NK-92 (cell line): ENCODE measurements around the gene NBEAL2.

Experiments used
- DNase-seq: peaks from one replicate; lab custom pipeline; 2025; ENCODE audit not compliant: unreplicated experiment; lab: John Stamatoyannopoulos, UW

NBEAL2 gene

DNA sequence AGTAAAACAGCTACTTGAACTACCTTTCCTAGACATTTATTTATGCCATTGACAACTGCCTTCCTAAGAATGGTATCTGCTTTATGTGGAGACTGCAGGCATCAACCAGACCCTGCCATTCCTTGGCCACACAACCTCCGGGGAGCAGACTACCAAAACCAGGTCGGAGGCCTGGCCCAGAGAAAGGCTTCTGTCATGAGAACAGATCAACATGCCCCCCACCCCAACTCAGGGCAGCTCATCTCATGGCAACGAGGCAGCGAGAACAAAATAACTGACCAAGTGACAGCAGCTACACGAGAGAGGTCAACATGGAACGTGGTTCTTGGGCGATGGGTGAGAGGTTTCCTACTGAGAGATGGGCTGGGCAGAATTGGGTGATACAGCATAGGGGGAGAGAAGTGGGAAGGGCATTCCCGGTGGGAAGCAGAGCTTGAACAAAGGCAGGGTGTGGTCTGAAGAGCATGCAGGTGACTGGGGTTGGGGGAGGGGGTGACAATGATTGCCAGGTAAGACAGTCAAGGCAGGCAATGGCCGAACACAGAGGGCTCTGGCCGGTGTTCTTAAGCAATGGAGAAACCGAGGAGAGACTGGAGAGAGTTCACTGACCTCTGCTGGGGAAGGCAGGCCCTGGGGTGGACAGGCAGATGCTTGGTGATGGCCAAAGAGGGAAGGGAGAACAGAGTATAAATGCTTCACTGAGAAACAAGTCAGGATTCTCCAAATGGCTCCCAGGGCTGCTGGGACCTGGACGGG, 36.8 kb upstream of the NBEAL2 start:
- no peak for DNase-seq

DNA sequence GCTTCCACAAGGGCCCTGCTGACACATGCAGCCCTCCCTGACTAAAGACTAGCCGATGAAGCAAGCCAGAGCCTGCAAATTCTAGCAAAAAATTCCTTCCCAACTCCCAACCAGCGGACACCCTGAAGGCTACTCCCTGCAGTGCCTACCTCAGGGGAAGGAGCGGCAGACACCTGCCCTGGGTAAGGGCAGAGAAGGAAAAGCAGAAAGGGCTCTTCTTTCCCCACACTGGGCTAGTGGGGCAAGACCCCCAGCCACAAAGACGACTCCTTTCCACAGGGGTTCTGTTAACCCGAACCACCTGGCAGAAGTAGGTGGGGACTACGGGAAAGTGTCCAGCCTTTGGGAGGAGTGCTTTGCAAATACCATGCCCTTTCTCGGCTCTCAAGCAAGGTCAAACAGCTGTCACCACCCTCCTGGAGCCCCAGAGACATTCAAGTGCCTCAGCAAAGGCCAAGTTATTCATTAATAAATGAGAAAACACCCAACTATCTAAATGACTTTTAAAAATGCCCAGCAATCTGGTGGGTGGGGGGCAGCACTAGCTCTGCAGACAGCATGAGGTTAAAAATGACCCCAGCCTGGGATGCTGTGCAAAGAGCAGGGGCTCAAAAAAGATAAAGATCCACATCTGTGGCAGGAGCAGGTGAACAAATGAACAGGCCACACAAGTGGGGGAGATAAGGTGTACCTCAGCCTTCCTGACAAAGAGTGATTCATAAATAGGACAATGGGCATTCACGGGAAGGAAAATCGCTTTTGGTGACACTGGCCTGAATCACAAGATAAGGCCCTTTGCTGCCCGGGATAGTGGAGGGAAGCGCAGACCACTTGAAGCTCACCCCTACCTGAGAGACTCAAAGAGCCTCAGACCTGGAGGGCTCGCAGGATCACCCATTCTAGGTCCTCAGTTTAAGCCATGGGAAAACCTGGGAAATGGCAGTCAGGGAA, 36.0 kb upstream of the NBEAL2 start:
- no peak for DNase-seq

DNA sequence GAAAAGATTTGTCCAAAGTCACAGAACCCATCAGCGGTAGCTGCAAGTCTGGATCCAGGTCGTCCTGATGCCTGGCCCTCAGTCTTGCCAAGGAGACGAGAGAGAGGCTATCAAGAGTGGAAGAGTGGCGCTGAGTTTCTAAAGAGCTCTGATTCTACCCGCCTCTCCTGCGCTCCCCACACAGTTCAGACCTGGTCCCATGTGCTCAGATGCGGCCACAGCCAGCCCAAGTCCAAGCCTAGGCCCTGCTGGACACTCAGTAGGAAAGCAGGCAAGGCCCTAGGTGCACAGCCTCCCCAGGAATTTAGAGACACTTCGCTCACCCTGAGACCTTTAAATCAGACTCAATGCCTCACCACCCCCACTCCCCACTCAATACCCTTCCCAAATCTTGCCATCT, 35.3 kb upstream of the NBEAL2 start:
- no peak for DNase-seq

DNA sequence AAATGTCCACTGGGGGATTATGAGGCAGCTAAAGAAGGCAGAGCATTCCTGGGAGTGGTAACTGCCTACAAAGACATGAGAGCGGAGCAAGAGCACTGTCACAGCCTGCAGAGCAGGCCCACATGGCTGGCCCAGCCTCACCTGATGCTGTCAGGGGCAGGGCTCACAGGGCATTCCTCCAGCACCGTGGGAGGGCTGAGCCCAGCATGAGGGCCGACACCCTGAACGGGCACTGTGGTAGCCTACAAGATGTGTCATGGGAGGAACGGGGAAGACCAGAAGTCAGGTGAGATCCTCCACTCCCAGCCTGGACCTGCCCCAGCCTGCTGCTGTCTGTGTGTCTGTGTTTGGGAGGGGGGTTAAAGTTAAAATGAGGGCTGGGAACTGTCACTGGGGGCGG, 33.0 kb upstream of the NBEAL2 start:
- no peak for DNase-seq

DNA sequence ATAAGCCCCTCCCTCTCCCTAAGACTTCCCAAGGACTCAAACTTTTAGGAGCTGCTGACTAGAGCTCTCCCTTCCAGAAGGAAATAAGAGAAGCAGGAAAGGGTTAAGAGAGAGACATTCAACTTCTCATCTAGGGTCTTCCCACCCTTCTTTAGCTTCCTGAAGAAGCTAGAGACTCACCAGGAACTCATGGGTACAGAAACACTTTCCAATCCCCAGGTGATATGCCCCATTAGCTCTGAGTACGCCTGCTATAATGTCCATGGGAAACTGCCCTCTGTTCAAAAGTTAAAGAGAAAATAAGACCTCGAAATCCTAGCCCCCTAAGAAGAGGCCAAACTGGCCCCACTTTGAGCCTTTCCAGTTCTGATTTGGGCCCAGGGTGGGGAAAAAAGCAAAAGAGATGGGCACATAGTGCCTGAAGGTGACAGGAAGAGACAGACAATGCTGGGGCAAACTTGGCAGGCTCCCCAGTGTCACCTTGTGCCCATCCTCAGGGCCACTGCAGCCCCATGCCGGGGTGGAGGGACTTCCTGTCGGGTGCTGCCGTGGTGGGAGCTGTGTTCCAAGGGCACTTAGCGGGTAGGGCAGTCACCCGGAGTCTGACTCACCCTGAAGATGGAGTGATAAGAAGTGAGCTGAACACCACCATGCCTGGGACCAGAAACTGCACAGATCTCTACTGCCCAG, 32.5 kb upstream of the NBEAL2 start:
- no peak for DNase-seq

DNA sequence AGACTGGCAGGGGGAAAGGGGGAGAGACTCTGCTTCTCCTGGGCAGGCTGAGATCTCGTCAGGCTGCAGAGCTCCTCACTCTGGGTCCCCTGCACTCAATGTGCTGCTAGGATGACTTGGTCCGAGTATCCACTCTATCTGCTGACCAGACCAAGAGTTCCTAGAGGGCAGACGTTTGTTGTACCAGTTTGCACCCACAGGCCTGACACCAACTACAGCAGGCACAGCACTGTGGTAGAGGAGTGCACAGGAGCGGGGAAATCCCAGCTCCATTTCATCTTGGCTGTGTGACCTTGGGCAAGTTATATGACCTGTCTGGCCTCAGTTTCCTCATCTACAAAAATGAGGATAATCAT, 31.9 kb upstream of the NBEAL2 start:
- DNase-seq: no peak

DNA sequence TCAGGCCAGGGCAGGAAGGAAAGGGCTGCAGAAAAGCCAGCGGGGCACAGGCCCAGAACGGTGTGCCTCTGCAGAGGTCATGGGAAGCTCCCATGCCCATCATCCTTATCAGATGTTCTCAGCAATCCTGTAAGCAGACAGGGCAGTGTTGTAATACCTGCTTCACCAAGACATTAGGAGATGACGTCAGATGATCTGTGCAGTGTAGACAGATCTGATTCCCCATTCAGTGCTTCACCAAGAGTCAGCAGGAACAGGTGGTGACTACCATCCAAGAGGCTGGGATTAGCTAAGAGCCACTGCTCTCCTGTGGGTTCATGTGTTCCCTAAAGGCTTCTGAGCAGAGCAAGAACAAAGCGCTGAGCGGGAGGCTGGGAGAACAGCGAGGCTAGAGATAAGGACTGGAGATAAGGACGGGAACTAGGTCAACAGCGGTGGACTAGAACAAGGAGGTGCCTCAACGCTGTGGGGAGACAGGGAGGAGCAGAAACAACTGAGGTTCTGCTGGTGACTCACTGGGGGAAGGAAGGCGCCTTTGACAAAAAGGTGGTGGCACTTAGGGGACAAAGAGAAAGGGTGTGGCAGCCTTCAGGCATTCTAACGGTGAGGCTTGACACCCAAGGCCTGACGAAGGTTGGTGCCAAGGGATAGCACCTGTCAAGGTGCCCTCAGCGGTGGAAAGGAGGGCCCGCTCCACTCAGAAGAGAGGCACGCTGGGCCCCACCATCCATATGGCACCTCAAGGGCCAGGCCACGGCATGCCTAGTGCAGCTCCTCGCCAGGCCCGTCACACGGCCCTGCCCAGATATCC, 31.3 kb upstream of the NBEAL2 start:
- no peak for DNase-seq

DNA sequence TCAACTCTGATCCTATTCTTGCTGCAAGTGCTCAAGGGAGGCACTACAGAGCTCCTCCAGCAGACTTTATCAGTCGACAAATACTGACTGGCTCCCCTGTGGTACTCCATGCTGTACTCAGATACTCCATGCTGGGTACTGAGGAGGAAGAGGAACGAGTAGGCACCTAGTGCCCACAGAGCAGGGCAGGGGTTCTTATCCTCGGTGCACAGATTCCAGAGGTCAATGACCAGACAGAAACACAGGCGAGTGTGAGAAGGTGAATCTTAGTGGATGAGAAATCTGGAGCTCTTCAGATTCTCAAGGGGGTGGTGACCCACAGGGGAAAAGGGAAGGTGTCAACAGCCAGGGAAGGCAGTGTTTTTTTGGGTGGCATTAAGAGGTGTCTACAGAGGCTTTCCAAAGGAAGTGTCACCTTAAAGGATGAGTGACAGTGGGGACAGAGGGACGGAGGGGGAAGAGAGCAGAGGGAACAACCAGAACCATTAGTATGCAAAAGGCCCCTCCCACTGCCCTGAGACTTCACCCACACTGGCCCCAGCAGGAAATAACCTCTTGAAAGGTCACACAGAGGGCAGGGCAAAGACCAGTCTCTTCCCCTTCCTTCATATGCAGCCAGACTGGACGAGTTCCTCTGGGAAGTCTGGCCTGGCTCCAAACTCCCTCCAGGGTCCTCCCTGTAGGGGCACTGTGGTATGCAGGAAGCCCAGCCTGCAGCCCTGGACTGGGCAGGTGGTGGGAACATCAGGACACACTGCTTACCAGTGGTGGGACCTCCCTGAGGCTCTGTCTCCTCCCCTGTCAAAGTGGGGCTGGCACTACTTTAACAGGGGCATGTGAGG, 30.4 kb upstream of the NBEAL2 start:
- DNase-seq: no peak

DNA sequence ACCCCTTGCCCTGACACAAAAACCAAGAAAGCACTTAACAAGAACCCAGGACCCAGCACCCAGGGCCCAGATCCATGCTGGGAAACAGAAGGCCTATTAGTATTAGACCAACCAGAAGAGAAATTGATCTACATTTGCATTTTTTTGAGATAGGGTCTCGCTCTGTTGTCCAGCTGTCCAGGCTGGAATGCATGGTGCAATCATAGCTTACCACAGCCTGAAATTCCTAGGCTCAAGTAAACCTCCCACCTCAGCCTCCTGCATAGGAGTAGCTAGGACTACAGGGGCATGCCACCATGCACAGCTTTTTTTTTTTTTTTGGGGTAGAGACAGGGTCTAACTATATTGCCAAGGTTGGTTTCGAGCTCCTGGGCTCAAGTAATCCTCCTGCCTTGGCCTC, 29.3 kb upstream of the NBEAL2 start:
- no peak for DNase-seq

DNA sequence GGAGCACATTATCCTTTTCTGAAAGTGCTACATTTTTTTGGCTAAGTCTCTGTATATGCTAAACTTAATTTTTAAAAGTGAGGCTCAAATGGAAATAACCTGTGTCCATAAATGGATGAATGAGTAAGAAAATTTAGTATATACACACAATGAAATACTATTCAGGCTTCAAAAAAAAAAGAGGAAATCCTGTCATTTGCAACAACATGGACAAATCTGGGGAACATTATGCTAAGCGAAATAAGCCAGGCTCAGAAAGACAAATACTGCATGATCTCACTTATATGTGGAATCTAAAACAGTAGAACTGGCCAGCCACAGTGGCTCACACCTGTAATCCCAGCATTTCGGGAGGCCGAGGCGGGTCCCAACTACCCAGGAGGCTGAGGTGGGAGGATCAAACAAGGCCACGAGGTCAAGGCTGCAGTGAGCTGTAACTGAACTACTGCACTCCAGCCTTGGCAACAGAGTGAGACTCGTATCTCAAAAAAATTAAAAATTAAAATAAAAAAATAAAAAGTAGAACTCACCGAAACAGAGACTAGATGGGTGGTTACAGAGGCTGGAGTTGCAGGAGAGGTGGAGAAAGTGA, 28.7 kb upstream of the NBEAL2 start:
- no peak for DNase-seq

DNA sequence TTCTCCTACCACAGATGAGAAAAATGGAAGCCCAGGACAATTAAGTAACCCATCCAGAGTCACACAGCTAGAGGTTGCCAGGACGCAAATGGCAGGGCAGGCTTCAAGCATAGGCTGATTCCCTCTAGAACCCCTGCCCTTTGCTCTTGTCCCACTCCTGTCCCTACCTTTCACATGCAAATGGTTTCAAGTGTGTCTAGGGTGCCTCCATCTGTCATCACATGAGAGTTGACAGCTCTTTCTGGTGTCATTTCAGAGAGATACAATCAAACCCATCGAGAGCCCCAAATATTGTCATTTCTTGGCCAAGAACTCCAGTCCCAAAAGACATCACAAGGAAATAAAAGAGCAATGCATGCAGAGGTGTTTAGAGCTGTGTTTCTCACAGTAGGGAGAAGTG, 26.7 kb upstream of the NBEAL2 start:
- no peak for DNase-seq

DNA sequence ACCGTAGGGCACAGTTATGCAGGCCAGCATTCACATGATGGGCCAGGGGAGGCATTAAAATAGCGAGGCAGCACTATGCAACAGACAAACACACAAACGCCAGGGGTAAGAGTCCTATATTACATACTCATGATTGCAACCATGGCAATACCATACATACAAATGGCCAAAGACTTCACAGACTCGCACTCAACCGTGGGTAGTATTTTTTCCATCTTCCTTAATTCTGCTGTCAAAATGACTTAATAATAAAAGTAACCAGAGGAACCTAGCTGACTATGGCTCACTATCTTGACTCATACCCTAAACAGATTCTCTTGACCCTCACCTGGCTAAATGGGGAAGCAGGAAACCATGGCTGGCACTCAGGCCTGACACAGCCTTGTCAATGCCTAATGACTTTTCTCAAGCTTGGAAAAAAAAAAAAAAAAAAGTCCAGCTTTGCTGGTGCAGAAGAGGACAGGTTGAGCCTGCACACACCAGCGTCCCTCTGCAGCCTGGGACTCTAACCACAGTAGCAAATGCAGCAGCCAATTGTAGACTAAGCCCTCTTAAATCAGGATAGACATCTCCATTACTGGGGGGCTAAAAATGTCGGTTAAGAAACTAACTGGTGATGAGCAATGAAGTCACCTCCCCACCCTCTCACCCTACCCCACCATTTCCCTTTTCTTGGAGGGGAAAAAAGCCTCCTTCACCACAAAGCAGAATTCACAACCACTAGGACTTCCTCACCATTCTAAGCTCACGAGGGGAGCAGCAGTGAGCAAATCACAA, 26.0 kb upstream of the NBEAL2 start:
- DNase-seq: no peak

DNA sequence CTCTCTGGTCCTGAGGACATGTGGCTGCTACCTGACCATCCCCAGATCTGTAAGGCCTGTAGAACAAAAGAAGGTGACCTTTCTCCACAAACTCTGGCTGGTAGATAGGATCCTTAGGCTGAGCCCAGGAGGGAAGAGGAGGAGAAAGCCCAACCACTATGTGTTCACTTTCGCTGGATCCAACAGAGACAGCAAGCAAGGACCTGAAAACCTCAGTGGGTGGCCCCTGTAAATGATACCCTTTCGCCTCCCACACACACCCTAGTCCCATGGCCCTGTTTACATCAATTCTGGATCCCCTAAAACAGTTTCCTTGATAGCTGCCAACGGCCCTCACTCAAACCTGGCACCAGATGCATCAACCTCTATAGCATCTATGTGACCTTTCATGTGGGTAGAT, 25.3 kb upstream of the NBEAL2 start:
- DNase-seq: no peak

DNA sequence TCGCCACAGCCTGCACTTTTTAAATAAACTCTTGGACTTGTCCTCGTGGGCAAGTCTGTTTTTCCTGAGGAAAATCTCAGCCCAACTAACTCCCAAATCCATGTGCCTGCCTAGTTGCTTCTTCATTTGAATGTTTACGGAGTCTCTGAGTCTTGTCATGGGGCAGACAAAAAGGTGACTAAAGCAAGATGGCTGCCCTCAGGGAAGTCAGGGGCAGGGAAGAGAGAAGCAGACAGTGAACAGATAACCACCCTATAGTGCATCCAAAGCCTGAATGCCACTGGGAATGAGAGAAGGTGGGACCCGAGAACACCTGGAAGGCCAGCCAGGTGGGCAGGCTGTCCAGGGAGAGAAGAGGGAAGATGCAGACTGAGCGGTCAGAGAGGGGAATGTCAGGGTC, 24.3 kb upstream of the NBEAL2 start:
- DNase-seq: no peak

DNA sequence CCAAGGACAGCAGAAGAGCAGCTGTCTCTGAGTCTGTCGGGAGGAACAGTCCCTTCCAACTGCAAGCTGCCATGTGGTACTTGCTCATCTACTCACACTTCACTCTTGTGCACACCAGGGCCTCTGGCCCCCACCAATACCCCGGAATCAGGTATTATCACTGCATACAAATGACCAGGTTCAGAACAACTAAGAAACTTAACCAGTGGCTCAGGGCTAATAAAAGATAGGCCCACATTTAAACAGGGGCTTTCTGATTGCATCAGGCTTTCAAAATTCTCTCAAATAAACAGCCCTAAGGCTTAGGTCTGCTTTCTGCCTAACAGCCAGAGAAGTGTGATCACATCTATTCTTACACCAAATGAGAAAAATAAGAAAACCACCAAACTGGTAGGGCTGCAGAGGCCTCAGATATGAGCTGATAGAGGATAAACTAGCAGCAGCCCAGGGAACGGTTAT, 23.6 kb upstream of the NBEAL2 start:
- no peak for DNase-seq

DNA sequence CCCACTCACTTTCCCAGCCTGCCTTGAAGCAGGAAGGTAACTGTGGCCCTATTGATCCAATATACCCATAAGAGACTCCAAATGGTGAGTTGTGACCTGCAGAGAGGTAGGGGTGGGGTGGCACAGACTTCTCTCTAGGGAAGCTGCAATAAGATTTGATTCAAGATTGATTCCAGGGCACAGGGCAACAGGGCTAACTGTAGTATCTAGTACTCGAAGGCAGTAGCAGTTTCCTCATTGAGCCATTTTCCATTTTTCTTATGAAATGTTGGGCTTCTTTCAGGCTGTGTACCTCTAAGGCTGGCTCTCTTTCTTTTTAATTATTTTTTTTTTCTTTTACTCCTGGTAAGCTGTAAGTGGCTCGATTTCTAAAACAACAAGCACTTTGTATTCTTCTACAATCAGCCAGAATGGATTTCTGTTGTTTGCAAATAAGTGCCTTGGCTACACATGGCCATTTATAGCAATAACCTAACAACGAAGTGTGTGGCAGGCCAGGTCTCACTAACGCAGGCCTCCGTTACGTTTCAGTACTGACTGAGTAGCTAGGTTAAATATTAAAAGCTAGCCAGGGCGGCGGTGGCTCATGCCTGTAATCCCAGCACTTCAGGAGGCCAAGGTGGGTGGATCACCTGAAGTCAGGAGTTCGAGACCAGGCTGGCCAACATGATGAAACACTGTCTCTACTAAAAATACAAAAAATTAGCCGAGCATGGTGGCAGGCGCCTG, 22.2 kb upstream of the NBEAL2 start:
- no peak for DNase-seq

DNA sequence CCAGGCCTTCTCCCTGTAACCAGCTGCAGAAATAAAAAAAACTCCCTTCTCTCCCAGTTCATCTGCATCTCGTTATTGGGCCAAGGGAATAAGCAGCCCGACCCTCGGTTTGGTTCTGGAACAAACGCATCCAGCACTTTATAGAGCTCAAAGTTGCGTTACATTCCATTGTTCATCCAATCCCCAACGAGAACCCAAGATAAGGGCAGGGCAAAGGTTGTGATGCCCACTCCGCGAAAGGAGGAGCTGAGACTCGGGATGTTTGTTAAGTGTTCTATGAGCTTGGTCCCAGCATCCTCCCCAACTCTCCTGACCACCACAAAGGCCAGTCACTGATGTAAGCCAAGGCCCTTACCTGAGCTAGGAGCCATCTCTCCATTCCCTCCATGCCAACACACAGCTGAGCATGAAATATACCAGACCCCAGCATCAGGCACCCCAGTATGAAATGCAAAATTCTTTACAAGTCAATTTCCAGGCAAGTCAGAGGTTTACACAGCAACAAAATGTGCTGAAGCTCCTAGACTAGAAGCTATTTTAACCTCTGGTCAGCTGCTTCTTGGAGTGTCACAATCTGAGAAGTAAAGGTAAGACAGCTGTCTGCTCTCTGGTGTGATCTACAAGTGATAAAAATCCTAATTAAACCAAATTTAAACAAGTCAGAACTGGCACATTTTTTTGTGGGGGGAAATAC, 20.9 kb upstream of the NBEAL2 start:
- DNase-seq: no peak

DNA sequence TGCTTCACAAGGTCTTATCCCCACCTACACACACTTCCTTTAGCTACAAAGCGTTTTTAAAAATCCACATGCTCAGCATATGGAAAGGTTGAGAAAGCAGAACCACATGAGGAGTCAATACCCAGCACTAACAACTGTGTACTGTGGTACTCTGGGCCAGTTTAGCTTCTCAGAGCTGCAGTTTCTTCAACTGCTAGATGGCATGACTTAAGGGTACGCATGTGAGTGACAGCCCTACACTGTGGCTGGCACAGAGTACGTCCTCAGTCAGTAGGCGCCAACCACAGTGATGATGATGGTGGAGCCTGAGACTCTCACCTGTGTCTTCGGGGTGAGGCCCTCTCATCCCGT, 20.3 kb upstream of the NBEAL2 start:
- no peak for DNase-seq
